IMR-90 (cell line): ENCODE data around the gene COMP. TPM values are rescaled to one million over a fixed set of nuclear protein-coding genes. Genes with fewer than 3 reads are reported as not detected.

Experiments
- ATAC-seq: fragments of 200-7000 bp; cut with Tn5 transposase; 2 replicates; pipeline ENCODE4 v1.9.1; 2020; ENCODE audit warnings: low read depth, mild to moderate bottlenecking, moderate library complexity
- BruUV-seq: library from RNA; stranded (reverse); fragments of 400-500 nt; replicated peaks from 2 replicates; lab custom pipeline; 2021; lab: Mats Ljungman, UMichigan
- CTCF ChIA-PET: fragments of 300-600 bp; formaldehyde crosslinking; extraction: SDS; loops from one replicate; lab custom pipeline; 2021; ENCODE audit warnings: antibody characterized with exemption; lab: Yijun Ruan, JAX
- POLR2A ChIA-PET: fragments of 300-600 bp; sonication (Branson Sonifier 250); formaldehyde crosslinking; loops from one replicate; lab custom pipeline; 2022; ENCODE audit warnings: antibody characterized with exemption; ENCODE audit not compliant: unreplicated experiment; lab: Charles Lee
- DNase-seq: peaks from one replicate; pipeline ENCODE4 v3.0.0; 2013
- H2AFZ ChIP-seq: replicated peaks from 2 replicates; pipeline ENCODE3; 2013; ENCODE audit warnings: low read length, mild to moderate bottlenecking; ENCODE audit not compliant: poor library complexity
- H2AK5ac ChIP-seq: 2 replicates; pipeline ENCODE4 v1.6.1; 2013; ENCODE audit warnings: low read depth, low read length, inconsistent platforms
- H2AK9ac ChIP-seq: replicated peaks from 2 replicates; pipeline ENCODE3; 2013; ENCODE audit warnings: mild to moderate bottlenecking, low read depth, low read length, moderate library complexity; ENCODE audit not compliant: poor library complexity
- H2BK120ac ChIP-seq: 2 replicates; pipeline ENCODE4 v1.6.1; 2013; ENCODE audit warnings: low read depth, low read length, inconsistent platforms
- H2BK15ac ChIP-seq: 3 replicates; pipeline ENCODE4 v1.6.1; 2013; ENCODE audit warnings: low read depth, low read length, inconsistent platforms
- H2BK20ac ChIP-seq: 2 replicates; pipeline ENCODE4 v1.6.1; 2013; ENCODE audit warnings: low read depth, mild to moderate bottlenecking, inconsistent platforms, low read length, moderate library complexity
- H2BK5ac ChIP-seq: 2 replicates; pipeline ENCODE4 v1.6.1; 2013; ENCODE audit warnings: mild to moderate bottlenecking, low read depth, low read length, inconsistent platforms; ENCODE audit not compliant: poor library complexity, severe bottlenecking
- H3K14ac ChIP-seq: replicated peaks from 2 replicates; pipeline ENCODE4 v1.6.1; 2013; ENCODE audit warnings: low read depth, low read length, inconsistent platforms
- H3K18ac ChIP-seq: 2 replicates; pipeline ENCODE4 v1.6.1; 2013; ENCODE audit warnings: low read depth, low read length, control low read depth
- H3K23ac ChIP-seq: 2 replicates; pipeline ENCODE4 v1.6.1; 2013; ENCODE audit warnings: low read depth, low read length, inconsistent platforms
- H3K27ac ChIP-seq: 2 replicates; pipeline ENCODE4 v1.5.1; 2013; ENCODE audit warnings: mild to moderate bottlenecking, control low read depth, low read length; ENCODE audit not compliant: insufficient read depth
- H3K27me3 ChIP-seq: 2 replicates; pipeline ENCODE4 v1.6.1; 2013; ENCODE audit warnings: low read length; ENCODE audit not compliant: control insufficient read depth, insufficient read depth
- H3K36me3 ChIP-seq: 2 replicates; pipeline ENCODE4 v1.6.1; 2013; ENCODE audit warnings: low read length, mixed read lengths; ENCODE audit not compliant: control insufficient read depth, insufficient read depth
- H3K4ac ChIP-seq: 2 replicates; pipeline ENCODE4 v1.6.1; 2013; ENCODE audit warnings: low read depth, low read length, inconsistent platforms
- H3K4me1 ChIP-seq: 2 replicates; pipeline ENCODE4 v1.6.1; 2013; ENCODE audit warnings: low read length, mixed read lengths; ENCODE audit not compliant: control insufficient read depth, insufficient read depth
- H3K4me2 ChIP-seq: 2 replicates; pipeline ENCODE4 v1.6.1; 2013; ENCODE audit warnings: low read depth, mild to moderate bottlenecking, control low read depth, low read length, moderate library complexity
- H3K4me3 ChIP-seq: 2 replicates; pipeline ENCODE4 v1.5.1; 2013; ENCODE audit warnings: low read depth, mild to moderate bottlenecking, control low read depth, low read length, moderate library complexity; ENCODE audit not compliant: insufficient read depth
- H3K56ac ChIP-seq: 2 replicates; pipeline ENCODE4 v1.6.1; 2013; ENCODE audit warnings: low read length, inconsistent platforms; ENCODE audit not compliant: insufficient read depth; ENCODE audit errors: extremely low read depth
- H3K79me1 ChIP-seq, 2 experiments: 2 replicates each; pipeline ENCODE4 v1.6.1; 2013; ENCODE audit warnings: low read length in 2 of 2, inconsistent platforms in 1 of 2, low read depth in 1 of 2
- H3K9ac ChIP-seq: 2 replicates; pipeline ENCODE4 v1.6.1; 2013; ENCODE audit warnings: low read depth, low read length, control low read depth
- H3K9me1 ChIP-seq: 2 replicates; pipeline ENCODE4 v1.6.1; 2013; ENCODE audit warnings: low read length, inconsistent platforms; ENCODE audit not compliant: insufficient read depth
- H3K9me3 ChIP-seq: 2 replicates; pipeline ENCODE4 v1.6.1; 2013; ENCODE audit warnings: low read length; ENCODE audit not compliant: control insufficient read depth, insufficient read depth
- H4K20me1 ChIP-seq: 2 replicates; pipeline ENCODE4 v1.6.1; 2013; ENCODE audit warnings: low read length, inconsistent platforms; ENCODE audit not compliant: insufficient read depth
- H4K5ac ChIP-seq: 2 replicates; pipeline ENCODE4 v1.6.1; 2013; ENCODE audit warnings: mild to moderate bottlenecking, low read depth, low read length, control low read depth
- H4K8ac ChIP-seq, 2 experiments: 2 replicates each; pipeline ENCODE4 v1.6.1; 2013; ENCODE audit warnings: low read depth in 2 of 2, low read length in 2 of 2, control low read depth in 1 of 2, inconsistent platforms in 1 of 2
- H4K91ac ChIP-seq: 2 replicates; pipeline ENCODE4 v1.6.1; 2013; ENCODE audit warnings: low read depth, low read length, inconsistent platforms; ENCODE audit not compliant: insufficient read depth
- BHLHE40 ChIP-seq: fragments of 150-350 bp; IDR thresholded peaks from 2 replicates; pipeline ENCODE4 v1.6.1; 2016; ENCODE audit warnings: mild to moderate bottlenecking, low read depth, low read length
- CEBPB ChIP-seq: IDR thresholded peaks from 2 replicates; pipeline ENCODE4 v1.6.1; 2012; ENCODE audit warnings: low read depth, low read length, improper control_type of control experiment
- CHD1 ChIP-seq: IDR thresholded peaks from 2 replicates; pipeline ENCODE4 v1.6.1; 2012; ENCODE audit warnings: low read depth, low read length, improper control_type of control experiment
- CTCF ChIP-seq: conservative IDR thresholded peaks from 2 replicates; pipeline ENCODE4 v1.5.1; 2012; ENCODE audit warnings: mild to moderate bottlenecking, low read depth, low read length, improper control_type of control experiment
- ELK1 ChIP-seq: fragments of 150-350 bp; IDR thresholded peaks from 2 replicates; pipeline ENCODE4 v1.6.1; 2016; ENCODE audit warnings: low read depth, mild to moderate bottlenecking, low read length, moderate library complexity, borderline replicate concordance
- FOS ChIP-seq: fragments of 150-350 bp; IDR thresholded peaks from 2 replicates; pipeline ENCODE4 v1.6.1; 2016; ENCODE audit warnings: low read depth, low read length
- MAFK ChIP-seq: IDR thresholded peaks from 2 replicates; pipeline ENCODE4 v1.6.1; 2012; ENCODE audit warnings: low read depth, low read length, improper control_type of control experiment
- MAZ ChIP-seq: IDR thresholded peaks from 2 replicates; pipeline ENCODE4 v1.6.1; 2012; ENCODE audit warnings: low read depth, mild to moderate bottlenecking, low read length, improper control_type of control experiment, moderate library complexity, borderline replicate concordance
- MXI1 ChIP-seq: IDR thresholded peaks from 2 replicates; pipeline ENCODE4 v1.6.1; 2012; ENCODE audit warnings: low read depth, mild to moderate bottlenecking, low read length, moderate library complexity, borderline replicate concordance
- NFE2L2 ChIP-seq: fragments of 150-350 bp; IDR thresholded peaks from 2 replicates; pipeline ENCODE4 v1.6.1; 2016; ENCODE audit warnings: low read depth, mild to moderate bottlenecking, low read length
- POLR2A ChIP-seq: IDR thresholded peaks from 2 replicates; pipeline ENCODE4 v1.6.1; 2012; ENCODE audit warnings: mild to moderate bottlenecking, low read depth, low read length
- RAD21 ChIP-seq: IDR thresholded peaks from 2 replicates; pipeline ENCODE4 v1.6.1; 2012; ENCODE audit warnings: low read length, improper control_type of control experiment
- RCOR1 ChIP-seq: IDR thresholded peaks from 2 replicates; pipeline ENCODE4 v1.6.1; 2012; ENCODE audit warnings: mild to moderate bottlenecking, low read length, improper control_type of control experiment; ENCODE audit not compliant: insufficient replicate concordance
- RFX5 ChIP-seq: IDR thresholded peaks from 2 replicates; pipeline ENCODE4 v1.8.0; 2012; ENCODE audit warnings: low read depth, mild to moderate bottlenecking, low read length, moderate library complexity
- SMC3 ChIP-seq: fragments of 150-350 bp; IDR thresholded peaks from 2 replicates; pipeline ENCODE4 v1.6.1; 2016; ENCODE audit warnings: low read depth, mild to moderate bottlenecking, antibody characterized with exemption, low read length, moderate library complexity
- USF2 ChIP-seq: fragments of 150-350 bp; IDR thresholded peaks from 2 replicates; pipeline ENCODE4 v1.6.1; 2017; ENCODE audit warnings: mild to moderate bottlenecking, antibody characterized with exemption, low read length, low read depth
- WGBS, 2 experiments: methylation state at CpG; one replicate each; pipeline versions ENCODE4 v1.1.5 to v1.1.7; 2013; ENCODE audit warnings: missing lambda C conversion rate in 2 of 2; ENCODE audit not compliant: insufficient read length in 1 of 2; ENCODE audit errors: extremely low coverage in 2 of 2; 5-methylcytosine and 5-hydroxymethylcytosine counted together
- dilution Hi-C: fragments of 300-500 bp; cut with HindIII; formaldehyde crosslinking; loops from one replicate; pipeline ENCODE4 v1.14.3; 2018; ENCODE audit warnings: low sequenced_read_pairs; ENCODE audit not compliant: unreplicated experiment
- in situ Hi-C: fragments of 300-500 bp; cut with MboI; formaldehyde crosslinking; loops from 3 replicates; pipeline ENCODE4 v1.14.3; 2019; ENCODE audit warnings: low sequenced_read_pairs, inconsistent platforms, mixed read lengths
- intact Hi-C: fragments of 100-400 bp; cut with micrococcal nuclease; formaldehyde crosslinking; loops from 2 replicates; pipeline ENCODE4 v1.10.0; 2022
- polyA plus RNA-seq, 3 experiments: library from polyadenylated mRNA; depleted of rRNA; stranded (reverse); fragments of >200 nt; gene quantifications; 2 replicates each; pipeline ENCODE4 v1.2.3, GENCODE V29; 2012; ENCODE audit warnings: low replicate concordance in 1 of 3
- total RNA-seq: library from RNA; depleted of rRNA; stranded (reverse); fragments of >200 nt; gene quantifications from 2 replicates; pipeline ENCODE4 v1.2.3, GENCODE V29; 2012

COMP gene
- total and polyA plus RNA-seq, 2 of the 4 experiments (the other 2 are of a cell fraction) = under 0.01 to 0.43 TPM

- no TSS peak for BruUV-seq
- ChIA-PET POLR2A (no interaction called here), CTCF (no interaction called here)
Measured at GRCh38 chr19:18745012-18745735, 45.9 kb downstream of the COMP start.

More at GRCh38 chr19:18745012-18745735, 45.9 kb downstream of the COMP start:
- Histone ChIP-seq H3K4me2 (no peak overlapping the region), H3K9ac (no peak overlapping the region), H2AK5ac (no peak overlapping the region), H3K56ac (no peak overlapping the region), H3K9me3 (no peaks in the 10 kb centered on the region), H4K20me1 (peaks cover 16% of the 10 kb centered on the region), H3K4me3 (no peak overlapping the region), H3K18ac (no peak overlapping the region), H3K4me1 (peaks cover 7% of the 10 kb centered on the region; the same call in 1 of the 2 replicates), H2AFZ (no peak overlapping the region), H2AK9ac (no peak overlapping the region), H2BK15ac (no peak overlapping the region), H3K79me1 (peaks cover 0 to 7% of the 10 kb centered on the region in 2 experiments; a peak in 2 of 4 replicates), H2BK120ac (no peak overlapping the region), H4K91ac (no peak overlapping the region), H4K5ac (no peak overlapping the region), H3K23ac (no peak overlapping the region), H2BK5ac (no peak overlapping the region), H3K9me1 (no peaks in the 10 kb centered on the region), H3K27ac (no peak overlapping the region), H3K36me3 (peaks cover 9% of the 10 kb centered on the region; the same call in 1 of the 2 replicates), H3K4ac (no peak overlapping the region), H4K8ac (no peak overlapping the region), H3K14ac (no peak overlapping the region), H3K27me3 (no peaks in the 10 kb centered on the region), H2BK20ac (no peak overlapping the region)
- intact Hi-C loops (no loop called here), dilution Hi-C loops (no loop called here), in situ Hi-C loops (no loop called here)
- ATAC-seq (no peak), DNase-seq (no peak)
- whole genome bisulfite sequencing, 2 experiments = 92% methylated on average over 5 of the region's 26 CpGs; no CpG with 5 or more reads in 1 of the 2 experiments
- TF ChIP-seq SMC3 (no peak), ELK1 (no peak), FOS (no peak), MXI1 (no peak), RAD21 (no peak), RFX5 (no peak), CHD1 (no peak), MAZ (no peak), MAFK (no peak), RCOR1 (no peak), CEBPB (no peak), POLR2A (no peak), NFE2L2 (no peak), CTCF (no peak), USF2 (no peak), BHLHE40 (no peak)
